Renal pelvis (tissue), 4 donors: ENCODE data around the gene TLL1. TPM values are rescaled to one million over a fixed set of nuclear protein-coding genes. Genes with fewer than 3 reads are reported as not detected.

Experiments used
- DNase-seq: peaks from one replicate; pipeline ENCODE4 v3.0.0-alpha.2; 2013
- polyA plus RNA-seq, 3 donors: library from polyadenylated mRNA; unstranded; fragments of 120-200 nt; gene quantifications; one replicate each; pipeline ENCODE4 v1.2.1, GENCODE V29; 2013; ENCODE audit not compliant: insufficient read length in 3 of 3

Gene TLL1
- polyA plus RNA-seq, 3 donors: 1.5 to 1.8 (median 1.7) TPM

DNA sequence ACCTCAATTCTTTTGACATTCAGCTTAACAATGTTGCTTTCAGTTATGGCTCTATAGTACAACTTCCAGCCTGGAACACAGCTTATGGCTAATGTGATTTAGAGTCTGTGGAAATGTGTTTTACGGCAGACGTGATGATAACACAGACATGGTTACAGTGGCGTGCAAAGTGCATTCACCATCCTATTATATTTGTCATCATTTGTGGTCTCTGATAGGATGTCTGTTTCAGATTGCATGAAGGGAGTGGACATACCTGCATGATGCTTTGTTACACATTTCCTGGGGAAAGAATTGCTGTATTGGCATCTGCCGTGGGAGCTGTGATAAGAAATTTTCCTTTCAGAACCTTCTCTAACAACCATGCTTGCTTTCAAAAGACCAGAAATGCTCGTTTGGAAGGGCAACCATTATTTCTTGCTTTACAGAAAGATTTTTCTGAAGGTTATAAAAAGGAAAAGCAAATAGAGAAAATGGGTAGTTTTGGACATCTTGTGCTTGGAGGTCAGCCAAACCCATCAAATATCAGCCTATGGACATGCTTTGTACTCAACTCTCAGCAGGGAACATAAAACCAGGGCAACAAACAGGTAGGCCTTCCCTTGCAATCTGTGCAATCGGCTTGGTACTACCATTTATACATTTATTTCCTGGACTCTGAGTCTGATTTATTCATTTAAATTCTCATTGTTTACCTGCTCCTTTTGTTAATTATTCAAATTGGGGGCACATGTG is 273.9 kb downstream of the TLL1 start:
- no peak for DNase-seq
